HG03520 (cell line): ENCODE results near the gene RTN4R.

Experiments used
- ATAC-seq: cut with Tn5 transposase; IDR thresholded peaks from one replicate; pipeline ENCODE4 v1.9.1; 2021; ENCODE audit warnings: mild to moderate bottlenecking, moderate library complexity; ENCODE audit not compliant: unreplicated experiment

Gene RTN4R

DNA sequence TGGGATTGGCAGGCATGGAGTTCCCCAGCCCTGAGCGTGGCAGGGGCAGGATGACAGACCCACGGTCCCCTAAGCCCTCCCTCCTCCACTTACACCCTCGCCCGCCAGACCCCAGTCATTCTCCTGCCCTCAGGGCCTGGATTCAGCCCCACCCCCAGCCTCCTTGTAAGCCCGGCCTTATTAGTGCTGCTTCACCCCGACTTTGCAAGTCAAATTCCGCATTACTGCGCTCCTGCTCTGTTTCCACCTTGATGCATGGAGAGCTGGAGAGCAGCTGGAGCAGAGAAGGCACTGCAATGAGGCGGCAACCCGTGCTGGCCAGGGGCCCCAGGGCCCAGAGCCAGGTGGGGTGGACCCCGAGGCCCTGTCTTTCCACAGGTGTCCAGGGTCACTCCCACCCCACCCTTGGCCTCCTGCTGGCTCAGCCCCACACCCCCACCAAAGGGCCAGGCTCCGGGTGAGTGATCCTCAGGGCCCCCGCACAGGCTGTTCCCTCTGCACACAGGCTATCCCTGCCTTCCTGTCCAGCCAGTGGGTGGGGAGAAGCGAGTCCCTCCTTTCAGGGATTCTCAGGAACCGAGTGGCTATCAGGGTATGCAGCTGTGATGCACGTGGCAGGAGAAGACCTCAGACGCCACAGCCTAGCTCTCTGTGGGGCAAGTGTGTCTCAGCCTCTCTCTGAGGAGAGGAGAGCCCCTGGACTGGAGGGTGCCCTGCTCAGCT, 36.4 kb downstream of the RTN4R start:
- ATAC-seq: no peak

DNA sequence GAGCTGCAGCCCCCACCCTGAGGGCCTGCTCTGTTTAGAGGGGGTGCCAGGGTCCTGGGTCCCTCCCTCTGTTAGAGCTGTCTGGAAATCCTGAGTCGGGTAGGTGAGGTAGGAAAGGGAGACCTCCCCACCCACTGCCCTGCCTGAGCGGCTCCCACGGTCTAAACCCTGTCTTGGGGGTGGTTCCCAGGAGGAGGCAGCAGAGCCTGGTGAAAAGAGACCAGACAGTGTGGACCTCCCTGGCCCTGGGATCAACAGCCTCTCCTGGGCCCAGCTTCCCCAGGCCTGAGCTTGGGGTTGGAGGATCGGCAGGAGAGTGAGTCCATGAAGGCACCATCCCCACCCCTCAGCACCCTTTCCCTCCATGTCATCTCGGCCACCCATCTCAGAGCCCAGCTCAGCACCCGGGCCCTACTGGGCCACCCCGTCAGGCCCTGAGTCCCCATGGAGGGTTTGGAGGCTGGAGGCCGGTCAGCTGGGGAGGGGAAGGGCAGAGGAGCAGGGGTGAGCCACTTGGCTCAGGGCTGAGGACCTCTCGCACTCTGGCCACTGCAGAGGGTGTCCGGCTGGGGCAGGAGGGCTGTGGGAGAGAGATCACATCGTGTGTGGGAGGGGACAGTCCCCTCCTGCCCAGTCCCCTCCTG, 37.2 kb downstream of the RTN4R start:
- ATAC-seq: no peak

DNA sequence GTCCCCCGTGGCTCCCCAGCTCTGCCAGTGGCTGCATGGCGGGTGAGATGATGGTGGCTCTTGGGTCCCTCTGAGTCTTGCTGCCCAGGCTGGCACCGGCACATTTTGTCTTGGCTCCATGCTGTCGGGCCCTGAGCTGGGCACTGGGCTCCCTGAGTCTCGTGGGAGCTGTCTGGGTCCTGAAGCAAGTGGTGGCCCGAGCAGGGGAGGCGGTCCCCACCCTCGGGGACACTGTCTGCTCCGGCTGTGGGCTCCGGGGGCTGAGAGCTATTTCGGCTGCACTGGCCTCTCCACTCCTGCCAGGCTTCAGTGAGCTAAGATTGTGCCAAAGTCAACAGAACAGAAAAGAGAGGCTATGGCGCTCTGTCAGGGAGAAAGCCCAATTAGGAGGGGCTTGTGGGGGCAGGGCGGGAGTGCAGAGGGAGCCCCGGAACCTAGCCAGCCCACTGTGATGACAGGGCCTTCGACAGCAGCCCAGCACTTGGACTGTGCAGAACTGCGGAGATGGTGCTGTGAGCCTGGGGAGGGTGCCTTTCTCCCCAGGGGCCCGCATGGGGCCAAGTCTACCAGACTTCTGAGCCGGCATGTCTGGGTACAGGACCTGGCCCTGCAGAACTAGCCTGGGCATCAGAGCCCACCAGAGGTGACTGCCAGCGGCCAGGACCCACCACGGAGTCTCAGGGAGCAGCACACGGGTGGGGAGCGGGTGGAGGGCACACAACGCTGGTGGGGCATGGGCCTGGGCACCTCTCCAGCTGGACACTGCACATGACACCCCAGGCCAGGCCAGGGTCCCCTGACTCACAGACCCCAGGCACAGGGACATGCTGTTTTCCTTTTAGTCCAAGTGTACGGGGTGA, 38.0 kb downstream of the RTN4R start:
- ATAC-seq: no peak

DNA sequence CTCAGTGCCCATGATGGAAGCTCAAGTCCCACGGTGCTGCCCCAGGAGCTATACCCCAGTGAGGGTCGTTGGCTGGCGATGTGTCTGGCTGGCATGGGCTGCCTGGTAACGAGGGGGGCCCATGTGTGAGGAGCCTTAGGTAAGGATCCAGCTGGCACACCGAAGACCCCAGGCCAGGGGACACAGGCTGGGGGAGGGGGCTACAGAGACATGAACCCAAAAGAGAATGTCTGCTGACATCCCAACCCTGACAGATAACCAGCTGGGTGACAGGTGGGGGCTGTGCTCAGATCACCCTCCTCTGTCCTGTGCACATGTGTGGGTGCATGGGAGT, 39.2 kb downstream of the RTN4R start:
- ATAC-seq: no peak

DNA sequence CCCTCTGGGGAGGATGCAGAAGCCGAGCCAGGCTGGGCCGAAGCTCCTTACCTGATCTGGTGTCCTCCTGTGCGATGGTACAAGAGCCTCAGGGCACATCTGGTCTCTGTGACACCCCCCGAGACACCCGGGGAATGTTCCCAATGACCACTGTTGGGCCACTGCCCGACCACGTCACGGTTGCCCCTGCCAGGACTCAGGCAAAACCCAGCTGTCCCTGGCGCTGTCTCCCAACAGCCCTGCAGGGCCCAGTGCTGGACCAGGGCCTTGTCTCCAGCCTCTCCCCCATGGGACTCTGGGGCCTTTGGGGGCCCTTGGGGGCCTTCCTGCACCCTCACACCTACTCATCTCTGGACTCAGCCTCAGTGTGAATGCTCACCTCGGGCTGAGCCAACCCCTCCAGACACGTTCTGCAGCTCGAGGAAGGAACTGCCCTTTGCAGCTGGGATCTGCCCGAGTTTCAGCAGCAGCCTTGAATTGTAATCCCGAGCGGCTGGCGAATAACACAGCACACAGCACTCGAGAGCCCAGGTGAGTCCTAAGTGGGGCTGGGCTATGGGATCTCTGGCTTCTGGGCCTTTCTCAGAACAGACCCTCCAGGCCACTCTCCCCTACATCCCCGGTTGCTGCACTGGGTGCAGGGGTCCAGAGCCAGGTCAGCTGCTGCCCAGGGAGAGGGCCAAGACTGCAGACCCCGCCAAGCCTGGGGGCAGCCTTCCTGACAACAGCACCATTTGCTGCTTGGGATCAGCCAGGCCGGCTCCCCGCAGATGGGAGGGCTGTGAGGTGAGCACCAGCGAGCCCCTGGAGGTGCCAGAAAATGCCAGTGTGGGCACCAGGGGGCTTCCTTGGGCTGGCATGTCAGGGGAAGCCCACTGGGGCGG, 39.8 kb downstream of the RTN4R start:
- ATAC-seq: no peak

DNA sequence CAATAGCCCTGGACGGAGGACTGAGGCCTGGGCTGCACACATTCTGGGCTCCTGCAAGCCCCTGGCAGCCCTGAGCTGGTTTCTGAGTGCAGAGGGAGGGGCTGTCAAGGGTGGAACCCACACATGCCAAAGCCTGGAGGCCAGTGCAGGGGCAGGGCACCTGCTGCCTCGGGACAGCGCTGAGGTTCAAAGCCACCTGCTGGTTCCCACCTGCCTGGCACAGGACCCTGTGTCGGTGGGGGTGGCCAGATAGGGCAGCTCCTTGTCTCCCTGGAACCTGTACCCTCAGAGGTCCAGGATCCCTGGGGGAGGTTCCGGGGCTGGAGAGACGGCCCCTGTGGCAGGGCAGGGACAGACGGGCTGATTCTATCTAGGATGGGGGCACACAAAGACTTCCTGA, 40.8 kb downstream of the RTN4R start:
- no peak for ATAC-seq

DNA sequence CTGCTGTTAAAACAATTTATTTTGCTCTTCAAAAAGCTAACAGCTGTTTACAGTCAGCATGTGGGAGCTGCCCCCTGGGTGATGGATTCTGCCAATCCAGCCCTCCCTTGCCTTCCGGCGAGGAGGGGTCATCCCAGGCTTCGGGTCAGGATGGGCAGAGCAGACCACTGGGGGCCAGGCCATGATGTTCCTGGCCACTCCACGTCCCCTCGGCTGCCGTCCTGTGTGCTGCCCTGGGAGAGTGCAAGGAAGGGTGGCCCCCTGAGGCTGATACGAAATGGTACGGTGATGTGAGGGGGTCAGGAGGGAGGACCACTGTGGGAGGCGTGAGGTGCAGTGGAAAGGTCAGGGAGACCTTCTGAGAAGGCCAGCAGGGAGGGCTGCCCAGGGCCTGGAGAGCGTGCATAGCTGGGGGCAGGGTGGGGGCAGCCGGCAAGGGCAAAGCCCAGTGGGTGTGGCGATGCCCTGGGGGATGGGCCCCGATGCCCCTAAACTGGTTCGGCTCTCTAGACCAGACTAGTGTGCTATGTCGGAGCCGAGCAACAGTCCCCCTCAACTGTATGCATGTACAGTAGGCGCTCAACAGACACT, 41.3 kb downstream of the RTN4R start:
- ATAC-seq: no peak

DNA sequence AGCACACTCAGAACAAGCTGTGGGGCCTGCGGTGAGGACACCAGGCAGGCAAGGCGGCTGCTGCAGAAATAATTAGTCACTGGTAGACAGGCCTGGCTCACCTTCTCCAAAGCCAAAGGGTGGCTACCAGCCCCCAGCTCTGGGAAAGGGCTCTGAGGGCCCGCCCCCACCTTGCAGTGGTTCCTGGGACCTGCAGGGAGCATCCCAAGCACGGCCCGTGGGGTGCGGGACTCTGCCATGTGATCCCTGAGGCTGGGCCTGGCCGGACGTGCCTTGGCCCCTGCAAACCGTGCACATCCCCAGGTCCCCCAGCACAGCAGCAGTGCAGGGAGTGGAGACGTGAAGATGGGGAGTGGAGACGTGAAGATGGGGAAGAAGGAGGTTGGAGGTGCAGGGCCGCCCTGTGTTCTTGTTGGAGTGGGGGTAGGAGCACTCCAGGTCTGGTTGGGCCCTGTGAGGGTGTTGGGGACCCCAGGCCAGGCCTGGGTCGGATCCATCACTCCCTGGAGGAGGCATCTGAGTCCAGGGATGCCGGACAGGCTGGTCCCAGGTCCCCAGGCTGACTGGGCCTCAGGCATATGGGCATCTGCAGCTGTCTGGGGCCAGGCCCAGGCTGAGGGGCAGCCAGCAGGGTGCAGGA, 41.9 kb downstream of the RTN4R start:
- no peak for ATAC-seq

DNA sequence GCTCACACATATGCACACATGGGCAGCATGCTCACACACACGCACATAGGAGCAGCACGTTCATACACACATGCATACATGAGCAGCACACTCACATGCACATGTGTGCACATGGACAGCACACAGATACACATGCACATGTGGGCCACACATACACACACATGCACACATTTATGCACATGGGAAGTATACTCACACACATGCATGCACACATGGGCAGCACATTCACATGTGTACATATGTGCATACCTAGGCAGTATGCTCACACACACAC, 42.5 kb downstream of the RTN4R start:
- ATAC-seq: no peak

DNA sequence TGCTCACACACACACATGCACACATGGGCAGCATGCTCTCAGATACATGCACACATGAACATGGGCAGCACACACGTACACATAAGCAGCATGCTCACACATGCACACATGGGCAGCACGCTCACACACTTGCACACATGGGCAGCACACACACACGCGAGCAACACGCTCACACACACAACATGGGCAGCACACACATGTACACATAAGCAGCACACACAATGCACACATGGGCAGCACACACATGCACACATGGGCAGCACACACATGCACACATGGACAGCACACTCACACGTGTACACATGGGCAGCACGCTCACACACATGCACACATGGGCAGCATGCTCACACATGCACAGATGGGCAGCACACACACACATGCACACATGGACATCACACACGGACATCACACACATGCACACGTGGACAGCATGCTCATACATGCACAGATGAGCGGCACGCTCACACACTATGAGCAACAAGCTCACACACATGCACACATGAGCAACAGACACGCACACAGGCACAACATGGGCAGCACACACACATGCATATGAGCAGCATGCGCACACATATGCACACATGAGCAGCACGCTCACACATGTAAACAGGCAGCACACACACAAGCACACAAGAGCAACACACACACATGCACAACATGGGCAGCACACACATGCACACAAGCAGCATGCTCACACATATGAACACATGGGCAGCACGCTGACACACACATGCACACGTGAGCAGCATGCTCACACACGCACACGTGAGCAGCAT, 43.0 kb downstream of the RTN4R start:
- no peak for ATAC-seq

DNA sequence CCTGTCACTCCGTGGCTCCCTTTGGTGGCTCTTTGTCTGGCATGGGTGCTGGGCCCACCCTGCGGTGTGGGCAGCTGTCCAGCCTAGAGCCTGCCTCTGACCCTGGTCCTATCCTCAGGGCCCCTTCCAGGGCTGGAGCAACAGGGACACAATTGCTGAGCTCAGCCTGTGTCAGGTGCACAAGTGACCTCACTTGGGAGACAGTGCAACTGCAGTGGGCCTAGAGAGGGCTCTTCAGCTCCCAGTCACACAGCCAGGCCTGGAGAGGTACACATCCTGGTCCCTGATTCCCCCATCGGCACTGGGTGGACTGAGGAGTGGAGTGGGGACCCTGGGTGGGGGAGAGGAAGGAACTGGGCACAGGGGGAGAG, 43.9 kb downstream of the RTN4R start:
- no peak for ATAC-seq

DNA sequence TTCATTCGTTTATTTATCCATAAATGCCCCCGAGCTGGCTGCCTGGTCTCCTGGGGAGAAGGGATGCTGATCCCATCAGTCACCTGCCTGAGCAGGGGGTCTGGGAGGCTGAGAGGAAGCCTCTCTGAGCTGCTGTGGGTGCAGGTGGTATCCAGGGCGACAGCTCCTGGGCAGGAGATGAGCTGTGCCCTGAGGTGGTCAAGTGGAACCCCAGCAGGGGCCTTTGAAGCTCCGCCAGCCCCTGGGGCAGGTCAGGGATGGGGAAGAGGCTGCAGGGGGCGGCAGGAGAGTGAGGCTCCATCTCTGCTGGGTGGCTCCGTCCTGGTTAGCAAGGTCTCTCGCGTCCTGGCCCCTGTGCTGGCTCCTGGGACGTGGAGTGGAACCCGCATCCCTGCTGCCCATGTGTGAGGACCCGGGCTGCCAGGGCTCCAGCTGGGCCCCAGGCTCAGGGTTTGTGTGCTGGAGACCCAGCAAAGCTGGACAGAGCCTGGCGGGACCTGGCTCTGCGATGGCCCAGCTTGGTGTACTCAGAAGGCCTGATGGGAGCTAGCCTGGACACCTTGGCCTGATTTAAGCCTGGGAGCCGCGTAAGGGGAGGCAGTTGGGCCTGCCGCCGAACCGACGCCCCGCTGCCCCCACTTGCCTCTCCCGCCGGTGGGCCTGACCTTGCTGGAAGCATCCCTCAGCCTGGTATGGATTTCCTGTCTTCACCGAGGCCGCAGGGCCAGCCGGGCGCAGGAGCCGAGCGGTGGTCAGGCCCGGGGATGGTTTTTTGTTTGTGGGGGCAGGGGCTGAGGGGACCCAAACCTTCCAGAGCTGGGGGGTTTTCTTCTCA, 44.5 kb downstream of the RTN4R start:
- ATAC-seq: no peak

DNA sequence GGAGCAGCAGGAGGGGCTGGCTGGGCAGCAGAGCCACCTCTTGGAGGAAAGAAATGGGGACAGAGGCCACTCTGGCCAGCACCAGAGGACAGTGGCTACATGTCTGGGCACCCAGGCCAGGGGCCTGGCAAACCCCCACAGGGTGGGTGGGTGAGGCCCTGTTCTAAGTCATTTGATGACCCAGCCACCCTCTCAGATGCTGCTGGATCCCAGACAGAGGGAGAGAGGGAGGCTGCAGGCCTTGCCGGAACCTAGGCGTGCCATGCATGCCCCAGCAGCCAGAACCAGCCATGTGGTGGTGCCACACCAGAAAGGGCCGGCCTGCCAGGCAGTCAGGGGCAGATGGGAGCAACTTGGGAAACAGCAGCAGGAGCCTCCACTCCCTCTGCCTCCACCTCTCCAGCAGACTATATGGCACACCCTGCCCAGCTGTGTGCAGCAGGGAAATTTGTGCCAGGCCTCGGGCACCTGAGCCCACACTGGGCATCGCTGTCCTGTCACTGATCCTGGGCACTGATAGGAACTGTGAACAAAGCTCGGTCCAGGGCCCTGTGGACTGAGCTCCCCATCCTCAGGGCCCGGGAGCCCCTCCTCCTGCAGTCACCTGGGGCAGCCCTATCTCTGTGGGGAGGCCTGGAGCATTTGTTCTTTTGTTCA, 45.2 kb downstream of the RTN4R start:
- ATAC-seq: no peak

DNA sequence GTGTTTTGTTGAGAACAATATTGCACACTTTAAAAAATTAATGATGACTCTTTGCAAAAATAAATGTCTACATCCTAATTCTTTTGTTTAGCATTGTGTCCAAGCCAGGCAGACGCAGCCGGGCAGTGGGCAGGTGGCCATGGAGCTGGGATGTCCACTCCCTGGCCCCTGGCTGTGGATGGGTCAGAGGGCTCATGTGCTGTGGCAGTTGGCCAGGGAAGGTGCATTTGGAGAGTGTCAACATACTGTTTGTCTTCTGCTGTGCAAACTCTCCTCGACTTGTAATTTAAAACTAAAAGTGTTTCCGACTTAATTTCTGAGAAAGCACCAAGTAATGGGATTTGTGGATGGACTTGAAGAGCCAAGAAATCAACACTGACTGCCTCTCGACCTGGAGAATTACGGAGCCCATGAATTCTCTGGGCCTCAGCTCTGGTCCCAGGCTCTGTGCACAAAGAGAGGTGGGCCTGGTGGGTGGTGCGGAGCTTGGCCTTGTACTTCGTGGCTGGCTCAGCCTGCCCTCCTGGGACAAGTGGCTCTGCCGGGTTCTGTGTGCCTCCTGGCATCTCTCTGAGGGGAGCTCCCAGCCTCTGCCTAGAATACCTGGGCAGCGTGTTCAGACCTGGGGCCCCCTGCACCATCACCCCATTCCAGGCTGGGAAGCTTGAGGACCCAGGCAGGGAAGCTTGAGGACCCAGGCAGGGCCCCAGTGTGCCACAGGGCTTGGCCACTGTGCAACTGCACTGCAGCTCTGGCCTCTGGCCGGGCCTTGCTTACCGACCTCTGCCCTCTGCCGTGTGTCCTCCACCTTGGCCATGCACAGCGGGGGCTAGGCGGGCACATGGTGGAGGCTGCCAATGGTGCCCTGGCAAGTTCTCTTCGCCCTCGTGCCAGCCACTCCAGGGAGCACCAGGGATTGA, 46.4 kb downstream of the RTN4R start:
- ATAC-seq: no peak

DNA sequence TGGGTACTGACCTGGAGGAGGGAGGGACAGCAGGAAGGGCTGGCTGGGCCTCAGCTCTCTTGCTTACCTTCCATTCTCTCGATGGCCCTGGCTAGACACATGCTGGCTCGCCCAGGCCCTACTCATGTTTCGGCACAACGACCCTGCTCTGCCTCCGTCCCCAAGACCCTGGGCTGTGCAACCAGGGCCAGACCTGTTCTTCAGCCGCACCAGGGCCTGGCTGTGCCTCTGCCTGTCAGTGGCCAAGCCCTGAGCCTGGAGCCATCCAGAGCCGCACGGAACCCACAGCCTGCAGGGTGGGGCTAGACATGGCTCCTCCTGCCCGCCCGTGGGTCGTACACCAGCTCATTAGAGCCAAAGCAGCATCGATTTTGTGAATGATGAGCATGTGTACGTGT, 47.5 kb downstream of the RTN4R start:
- ATAC-seq: no peak

DNA sequence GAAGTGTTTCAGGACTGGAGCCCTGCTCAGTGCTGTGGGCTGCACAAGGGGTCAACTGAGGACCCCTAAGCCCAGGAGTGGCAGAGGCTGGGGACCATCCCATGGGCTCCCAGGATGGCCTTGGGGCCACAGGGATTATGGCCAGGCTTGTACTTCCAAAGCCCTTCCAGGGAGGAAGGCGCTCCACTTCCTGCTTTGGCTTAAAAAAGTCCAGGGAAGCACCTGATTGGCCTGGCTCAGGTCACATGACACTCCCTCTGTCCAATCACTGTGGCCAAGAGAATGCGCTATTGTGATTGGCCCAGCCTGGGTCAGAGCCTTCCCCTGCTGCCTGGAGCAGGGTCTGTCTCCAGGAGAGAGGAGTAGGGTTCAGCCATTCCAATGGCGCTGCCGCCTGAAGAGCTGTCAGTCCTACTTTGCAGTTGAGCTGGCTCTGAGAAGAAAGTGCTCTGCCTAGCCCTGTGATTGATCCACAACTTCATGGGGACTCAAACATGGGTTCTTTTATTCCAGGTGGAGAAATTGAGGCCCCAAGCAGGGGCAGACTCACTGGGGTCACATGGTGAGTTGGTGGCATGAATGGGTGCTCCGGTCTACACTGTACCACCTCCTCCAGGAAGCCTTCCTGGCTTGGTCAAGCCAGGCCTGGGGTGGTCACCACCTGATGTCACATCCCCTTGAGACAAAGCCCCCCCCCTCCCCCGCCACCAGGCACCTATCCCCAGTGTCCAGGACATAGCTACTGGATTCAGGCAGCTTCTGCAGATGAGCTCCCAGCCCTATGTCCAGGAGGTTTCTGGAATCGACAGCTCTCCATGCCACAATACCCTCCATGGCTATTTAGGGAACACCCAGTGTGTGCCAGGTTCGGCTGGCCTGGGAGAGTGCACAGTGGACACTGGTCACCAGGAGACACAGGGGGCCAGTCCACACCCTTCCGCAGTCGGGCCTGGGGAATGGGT, 48.2 kb downstream of the RTN4R start:
- no peak for ATAC-seq
